GM10248 (cell line): Measurements from ENCODE around the gene CDHR2.

Experiments used
- CTCF ChIA-PET: fragments of 300-600 bp; sonication (Branson Sonifier 250); formaldehyde crosslinking; extraction: SDS; loops from one replicate; lab custom pipeline; 2021; ENCODE audit warnings: antibody characterized with exemption; lab: Yijun Ruan, JAX
- POLR2A ChIA-PET: fragments of 350-650 bp; sonication (Branson Sonifier 250); formaldehyde crosslinking; extraction: SDS; loops from one replicate; lab custom pipeline; 2020; ENCODE audit warnings: antibody characterized with exemption; lab: Yijun Ruan, JAX
- DNase-seq: peaks from one replicate; pipeline ENCODE4 v3.0.0; 2012; ENCODE audit errors: extremely low spot score
- TF ChIP-seq, protein P1 (sequence below): IDR thresholded peaks from 2 replicates; pipeline ENCODE4 v1.5.1; 2012; ENCODE audit warnings: mild to moderate bottlenecking, low read depth; ENCODE audit errors: extremely low read depth, missing control alignments, control extremely low read depth

The CDHR2 gene

DNA sequence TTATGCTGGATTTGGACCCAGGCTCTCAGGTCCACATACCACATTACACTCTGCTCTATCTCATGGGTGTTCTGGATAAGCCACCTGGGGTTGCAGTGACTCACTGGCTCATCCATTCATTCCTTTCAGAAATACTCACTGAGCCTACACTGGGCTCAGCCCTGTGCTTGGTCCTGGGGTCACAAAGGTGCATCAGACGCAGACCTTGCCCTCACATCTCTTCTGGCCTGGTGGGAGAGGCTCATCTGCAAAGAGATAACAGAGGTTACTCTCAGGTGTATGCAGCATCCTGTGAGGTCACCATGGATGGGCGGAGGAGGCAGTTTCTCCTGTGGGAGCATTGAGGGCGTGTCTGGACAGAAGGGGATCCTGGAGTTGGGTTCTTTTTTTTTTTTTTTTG lies 12.1 kb downstream of the CDHR2 start:
- TF ChIP-seq, protein P1, sequence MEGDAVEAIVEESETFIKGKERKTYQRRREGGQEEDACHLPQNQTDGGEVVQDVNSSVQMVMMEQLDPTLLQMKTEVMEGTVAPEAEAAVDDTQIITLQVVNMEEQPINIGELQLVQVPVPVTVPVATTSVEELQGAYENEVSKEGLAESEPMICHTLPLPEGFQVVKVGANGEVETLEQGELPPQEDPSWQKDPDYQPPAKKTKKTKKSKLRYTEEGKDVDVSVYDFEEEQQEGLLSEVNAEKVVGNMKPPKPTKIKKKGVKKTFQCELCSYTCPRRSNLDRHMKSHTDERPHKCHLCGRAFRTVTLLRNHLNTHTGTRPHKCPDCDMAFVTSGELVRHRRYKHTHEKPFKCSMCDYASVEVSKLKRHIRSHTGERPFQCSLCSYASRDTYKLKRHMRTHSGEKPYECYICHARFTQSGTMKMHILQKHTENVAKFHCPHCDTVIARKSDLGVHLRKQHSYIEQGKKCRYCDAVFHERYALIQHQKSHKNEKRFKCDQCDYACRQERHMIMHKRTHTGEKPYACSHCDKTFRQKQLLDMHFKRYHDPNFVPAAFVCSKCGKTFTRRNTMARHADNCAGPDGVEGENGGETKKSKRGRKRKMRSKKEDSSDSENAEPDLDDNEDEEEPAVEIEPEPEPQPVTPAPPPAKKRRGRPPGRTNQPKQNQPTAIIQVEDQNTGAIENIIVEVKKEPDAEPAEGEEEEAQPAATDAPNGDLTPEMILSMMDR = no peak
- ChIA-PET POLR2A (no interaction called here), CTCF (no interaction called here)
- no peak for DNase-seq

DNA sequence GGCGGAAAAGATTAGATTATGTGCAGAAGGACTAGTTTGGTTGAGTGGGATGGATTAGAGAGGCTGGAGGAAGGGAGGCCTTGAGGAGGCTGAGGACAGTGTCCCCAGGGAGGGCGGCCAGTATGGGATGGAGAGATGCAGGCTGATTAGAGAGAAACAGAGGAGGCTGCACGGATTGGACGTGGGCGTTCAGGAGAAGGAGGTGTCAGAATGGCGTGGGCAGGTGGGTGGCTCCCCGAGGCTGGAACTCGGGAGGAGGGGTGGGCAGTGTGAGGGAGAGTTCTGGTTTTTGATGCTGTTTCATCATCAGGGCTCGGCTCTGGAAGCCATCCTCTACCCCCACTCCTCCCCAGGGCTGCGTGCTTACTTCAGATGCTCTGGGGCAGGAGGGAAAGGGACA lies 13.0 kb downstream of the CDHR2 start:
- ChIA-PET POLR2A (no interaction called here), CTCF (no interaction called here)
- TF ChIP-seq, protein P1 = no peak
- no peak for DNase-seq

DNA sequence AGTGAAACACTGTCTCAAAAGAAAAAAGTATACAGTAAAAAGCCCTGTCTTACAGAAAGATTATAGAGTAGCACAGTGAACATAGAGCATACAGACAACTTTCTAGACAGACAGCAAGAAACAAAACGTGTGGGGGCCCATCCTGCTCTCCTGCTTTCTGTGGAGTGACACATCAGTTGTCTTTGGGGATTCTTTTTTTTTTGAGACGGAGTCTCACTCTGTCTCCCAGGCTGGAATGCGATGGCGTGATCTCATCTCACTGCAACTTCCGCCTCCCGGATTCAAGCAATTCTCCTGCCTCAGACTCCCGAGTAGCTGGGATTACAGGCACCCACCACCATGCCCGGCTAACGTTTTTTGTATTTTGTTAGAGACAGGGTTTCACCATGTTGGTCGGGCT lies 14.9 kb downstream of the CDHR2 start:
- TF ChIP-seq, protein P1 = no peak
- CTCF ChIA-PET = interaction anchor here (2.1 kb wide), 1 partner anchor 10 kb away, joined by 8 read pairs; no protein-coding TSS in a partner anchor
- DNase-seq = no peak
- POLR2A ChIA-PET = no interaction called here

DNA sequence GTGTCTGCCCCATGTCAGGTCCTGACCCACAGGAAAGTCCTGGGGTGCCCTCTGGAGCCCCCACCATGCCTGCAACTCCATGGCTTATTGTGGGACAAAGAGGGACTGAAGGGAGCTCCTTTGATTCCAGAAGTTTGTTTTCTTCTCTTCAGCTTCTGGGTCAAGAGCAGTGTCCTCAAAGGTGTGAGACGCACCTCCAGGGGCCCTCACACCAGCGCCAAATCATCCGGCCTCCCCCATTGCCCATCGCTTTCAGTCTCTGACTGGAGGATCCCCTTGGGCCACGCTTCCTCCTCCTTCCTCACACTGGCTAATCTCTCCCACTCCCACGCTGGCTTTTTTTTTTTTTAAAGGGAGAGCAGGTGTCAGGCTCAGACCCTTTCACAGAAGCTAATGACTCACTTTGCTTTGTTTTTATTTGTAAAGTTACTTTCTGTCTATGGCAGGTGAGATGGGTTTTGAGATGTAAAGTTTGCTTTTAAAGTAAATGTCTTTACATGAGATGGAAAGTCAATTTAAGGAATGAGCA lies 16.7 kb downstream of the CDHR2 start:
- TF ChIP-seq, protein P1 = no peak
- ChIA-PET CTCF (interaction anchor here (2.1 kb wide), 1 partner anchor 8 kb away, joined by 8 read pairs; no protein-coding TSS in a partner anchor), POLR2A (no interaction called here)
- DNase-seq = no peak

DNA sequence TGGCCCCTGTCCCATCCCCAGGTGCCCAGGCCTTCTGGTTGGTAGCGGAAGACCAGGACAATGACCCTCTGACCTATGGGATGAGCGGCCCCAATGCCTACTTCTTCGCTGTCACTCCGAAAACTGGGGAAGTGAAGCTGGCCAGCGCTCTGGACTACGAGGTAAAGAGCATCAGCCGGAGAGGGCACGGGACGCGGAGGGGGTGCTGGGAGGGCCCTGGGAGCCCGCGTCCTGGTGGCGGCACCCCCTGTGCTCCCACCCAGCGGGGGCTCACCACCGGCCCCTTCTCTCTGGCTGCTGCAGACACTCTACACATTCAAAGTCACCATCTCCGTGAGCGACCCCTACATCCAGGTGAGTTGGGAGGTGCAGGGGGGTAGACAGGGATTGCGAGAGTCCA lies 19.5 kb downstream of the CDHR2 start:
- CTCF ChIA-PET = no interaction called here
- TF ChIP-seq, protein P1 = no peak
- DNase-seq = no peak
- POLR2A ChIA-PET = no interaction called here

DNA sequence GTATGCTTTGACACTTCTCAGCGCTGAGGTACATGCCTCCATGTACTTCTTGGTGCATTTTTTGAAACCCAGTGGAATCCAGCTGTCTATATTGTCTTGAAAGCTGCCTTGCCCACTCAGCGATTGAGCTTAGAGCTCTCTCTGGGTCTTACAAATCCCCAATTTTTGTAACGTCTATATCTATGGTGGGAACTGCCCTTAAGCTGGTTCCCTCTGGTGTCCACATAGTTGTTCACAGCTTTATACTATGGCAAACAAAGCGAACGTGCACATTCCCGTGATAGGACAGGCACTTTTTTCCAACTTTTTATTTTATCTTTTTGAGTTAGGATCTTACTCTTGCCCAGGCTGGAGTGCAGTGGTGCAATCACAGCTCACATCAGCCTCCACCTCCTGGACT lies 20.9 kb downstream of the CDHR2 start:
- ChIA-PET CTCF (interaction anchor here (0.9 to 1.8 kb wide), 8 partner anchors 9 to 542 kb away, joined by 3 to 11 read pairs (median 4); partner anchors contain the start of genes CLTB and FAF2), POLR2A (no interaction called here)
- TF ChIP-seq, protein P1 = no peak
- DNase-seq = no peak
